Stimulated activated CD8-positive, alpha-beta memory T cell treated with anti-CD3 and anti-CD28 coated beads, Interleukin-4, amount 100 ng/mL, for 4 hours (primary cell): ENCODE measurements around the gene KCNQ4.

ENCODE experiments used
- DNase-seq, 2 donors: peaks; one replicate each; pipeline ENCODE4 v3.0.0-alpha.2; 2020; ENCODE audit warnings: low read depth in 2 of 2, low spot score in 1 of 2

The KCNQ4 gene

GRCh38 chr1:40794974-40795715 lies 11.6 kb downstream of the KCNQ4 start:
- no peak for DNase-seq

GRCh38 chr1:40795811-40796586 lies 12.4 kb downstream of the KCNQ4 start:
- DNase-seq, result no peak

- DNase-seq, result no peak
These were observed 13.5 kb downstream of the KCNQ4 start for GRCh38 chr1:40796939-40797667.

- no peak for DNase-seq
These were observed 14.1 kb downstream of the KCNQ4 start for GRCh38 chr1:40797668-40798010.

- no peak for DNase-seq
These were observed 15.0 kb downstream of the KCNQ4 start for GRCh38 chr1:40798366-40799281.

- DNase-seq, result no peak
These were observed 15.8 kb downstream of the KCNQ4 start for GRCh38 chr1:40799351-40799867.

- no peak for DNase-seq
These were observed 18.1 kb downstream of the KCNQ4 start for GRCh38 chr1:40801742-40802077.

GRCh38 chr1:40802078-40802741 lies 18.6 kb downstream of the KCNQ4 start:
- DNase-seq, result peak; percentile 65 to 68

GRCh38 chr1:40802742-40803113 lies 19.1 kb downstream of the KCNQ4 start:
- DNase-seq, result no peak

GRCh38 chr1:40803447-40803846 lies 19.9 kb downstream of the KCNQ4 start:
- DNase-seq, result no peak

GRCh38 chr1:40803902-40804301 lies 20.3 kb downstream of the KCNQ4 start:
- DNase-seq, result no peak

GRCh38 chr1:40806240-40806639 lies 22.7 kb downstream of the KCNQ4 start:
- no peak for DNase-seq

GRCh38 chr1:40806731-40807695 lies 23.4 kb downstream of the KCNQ4 start:
- DNase-seq, result no peak

- no peak for DNase-seq
These were observed 24.4 kb downstream of the KCNQ4 start for GRCh38 chr1:40808002-40808401.

GRCh38 chr1:40808444-40808843 lies 24.9 kb downstream of the KCNQ4 start:
- DNase-seq, result no peak

GRCh38 chr1:40808909-40809308 lies 25.3 kb downstream of the KCNQ4 start:
- DNase-seq, result no peak

GRCh38 chr1:40810927-40811326 lies 27.3 kb downstream of the KCNQ4 start:
- no peak for DNase-seq

- no peak for DNase-seq
These were observed 31.8 kb downstream of the KCNQ4 start for GRCh38 chr1:40815420-40815819.

- no peak for DNase-seq
These were observed 34.2 kb downstream of the KCNQ4 start for GRCh38 chr1:40817791-40818263.
